Measurements from ENCODE around the gene SNF8.

DNA sequence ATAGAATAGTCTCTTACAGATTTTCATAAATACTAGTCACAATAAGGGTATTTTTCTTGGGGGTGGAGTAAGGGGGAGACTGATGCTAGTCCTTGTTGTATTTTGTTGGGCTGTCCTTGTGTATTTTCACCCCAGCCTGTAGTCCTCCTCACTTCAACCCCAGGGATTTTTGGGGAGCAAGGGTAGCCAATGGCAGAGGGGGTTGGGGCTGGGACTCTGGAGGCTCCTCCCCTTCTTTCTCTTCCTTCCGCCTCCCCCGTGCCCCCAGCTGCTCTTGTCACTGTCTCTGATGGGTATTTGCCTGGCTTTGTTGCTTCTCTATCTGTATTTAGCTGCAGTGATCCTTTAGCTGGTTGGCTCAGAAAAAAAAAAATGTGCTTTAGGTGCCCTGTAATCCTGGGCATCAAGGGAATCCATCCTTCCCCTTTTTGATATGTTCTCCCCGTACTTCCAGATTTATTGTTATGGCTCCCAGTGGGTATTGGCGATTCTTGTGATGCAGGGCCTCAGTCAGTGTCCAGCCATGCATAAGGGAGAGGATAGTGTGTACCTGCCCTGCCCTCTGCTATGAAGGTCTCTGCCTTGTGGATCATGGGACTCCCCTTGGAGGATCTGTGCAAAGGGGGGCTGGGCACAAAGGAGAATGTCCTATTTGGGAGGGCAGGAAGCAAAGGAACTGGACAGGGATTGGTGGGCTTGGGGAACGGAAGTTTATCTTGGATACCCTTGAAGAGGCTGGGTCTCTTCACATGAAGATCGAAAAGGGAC lies 16.5 kb downstream of the SNF8 start:
- TF ChIP-seq, protein P1, sequence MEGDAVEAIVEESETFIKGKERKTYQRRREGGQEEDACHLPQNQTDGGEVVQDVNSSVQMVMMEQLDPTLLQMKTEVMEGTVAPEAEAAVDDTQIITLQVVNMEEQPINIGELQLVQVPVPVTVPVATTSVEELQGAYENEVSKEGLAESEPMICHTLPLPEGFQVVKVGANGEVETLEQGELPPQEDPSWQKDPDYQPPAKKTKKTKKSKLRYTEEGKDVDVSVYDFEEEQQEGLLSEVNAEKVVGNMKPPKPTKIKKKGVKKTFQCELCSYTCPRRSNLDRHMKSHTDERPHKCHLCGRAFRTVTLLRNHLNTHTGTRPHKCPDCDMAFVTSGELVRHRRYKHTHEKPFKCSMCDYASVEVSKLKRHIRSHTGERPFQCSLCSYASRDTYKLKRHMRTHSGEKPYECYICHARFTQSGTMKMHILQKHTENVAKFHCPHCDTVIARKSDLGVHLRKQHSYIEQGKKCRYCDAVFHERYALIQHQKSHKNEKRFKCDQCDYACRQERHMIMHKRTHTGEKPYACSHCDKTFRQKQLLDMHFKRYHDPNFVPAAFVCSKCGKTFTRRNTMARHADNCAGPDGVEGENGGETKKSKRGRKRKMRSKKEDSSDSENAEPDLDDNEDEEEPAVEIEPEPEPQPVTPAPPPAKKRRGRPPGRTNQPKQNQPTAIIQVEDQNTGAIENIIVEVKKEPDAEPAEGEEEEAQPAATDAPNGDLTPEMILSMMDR (IDR thresholded peaks at IDR 0.05), result no peak
- TF ChIP-seq POLR2A (IDR thresholded peaks at IDR 0.05) (no peak), POLR2AphosphoS5 (IDR thresholded peaks at IDR 0.05) (no peak)

All from breast epithelium (tissue), 3 donors.